Left lung (tissue), 10 donors: ENCODE measurements around the gene DPYSL3. TPM values are rescaled to one million over a fixed set of nuclear protein-coding genes. Genes with fewer than 3 reads are reported as not detected.

ENCODE experiments used
- ATAC-seq: fragments of 200-7000 bp; cut with Tn5 transposase; one replicate; pipeline ENCODE4 v1.9.1; 2020; ENCODE audit warnings: moderate library complexity
- DNase-seq, 4 donors: peaks; one replicate each; pipeline ENCODE4 v3.0.0-alpha.2; 2013 to 2020
- H3K27ac ChIP-seq, 2 donors: fragments of 200-600 bp; sonication (generic) in 1 of 2; one replicate each; pipeline versions ENCODE4 v1.5.0 to v1.8.0; 2020 to 2021
- H3K27me3 ChIP-seq, 2 donors: fragments of 200-600 bp; sonication (generic) in 1 of 2; one replicate each; pipeline versions ENCODE4 v1.5.0 to v1.8.0; 2020 to 2021
- H3K36me3 ChIP-seq, 2 donors: fragments of 200-600 bp; sonication (generic) in 1 of 2; one replicate each; pipeline versions ENCODE4 v1.5.0 to v1.8.0; 2020 to 2021
- H3K4me1 ChIP-seq, 2 donors: fragments of 200-600 bp; one replicate each; pipeline ENCODE4 v1.8.0; 2021
- H3K4me3 ChIP-seq, 2 donors: fragments of 200-600 bp; sonication (generic) in 1 of 2; one replicate each; pipeline versions ENCODE4 v1.5.0 to v1.8.0; 2020 to 2021; ENCODE audit warnings: mild to moderate bottlenecking in 1 of 2
- H3K9me3 ChIP-seq, 2 donors: fragments of 200-600 bp; sonication (generic) in 1 of 2; one replicate each; pipeline versions ENCODE4 v1.5.0 to v1.8.0; 2020 to 2021
- intact Hi-C, 2 donors: fragments of 100-400 bp; cut with DNase I; formaldehyde crosslinking; loops; one replicate each; pipeline versions ENCODE4 v1.11.2 to v1.14.2; 2022
- polyA plus RNA-seq, 6 donors: library from polyadenylated mRNA; unstranded; fragments of 120-200 nt; gene quantifications; one replicate each; pipeline ENCODE4 v1.2.1, GENCODE V29; 2013; ENCODE audit not compliant: insufficient read length in 6 of 6
- total RNA-seq, 2 donors: library from RNA; stranded (reverse); fragmentation: NEBNext Ultra II Directional; extraction: Animal tissue kit (Norgen Biotek cat#: 25700); gene quantifications; one replicate each; pipeline ENCODE4 v1.2.1, GENCODE V29; 2021
- TF ChIP-seq, protein P1 (sequence below), 2 donors: fragments of 200-600 bp; sonication (generic) in 1 of 2; IDR thresholded peaks; one replicate each; pipeline versions ENCODE4 v1.5.0 to v1.8.0; 2021; ENCODE audit warnings: antibody characterized with exemption in 2 of 2
- donor health status: DM: no; HTN: yes; CAD: no.
- donor health status: DM: no; HTN: no; CAD: no.

The DPYSL3 gene
- total and polyA plus RNA-seq, 8 donors, result 64.3 to 94.3 (median 79.0) TPM

DNA sequence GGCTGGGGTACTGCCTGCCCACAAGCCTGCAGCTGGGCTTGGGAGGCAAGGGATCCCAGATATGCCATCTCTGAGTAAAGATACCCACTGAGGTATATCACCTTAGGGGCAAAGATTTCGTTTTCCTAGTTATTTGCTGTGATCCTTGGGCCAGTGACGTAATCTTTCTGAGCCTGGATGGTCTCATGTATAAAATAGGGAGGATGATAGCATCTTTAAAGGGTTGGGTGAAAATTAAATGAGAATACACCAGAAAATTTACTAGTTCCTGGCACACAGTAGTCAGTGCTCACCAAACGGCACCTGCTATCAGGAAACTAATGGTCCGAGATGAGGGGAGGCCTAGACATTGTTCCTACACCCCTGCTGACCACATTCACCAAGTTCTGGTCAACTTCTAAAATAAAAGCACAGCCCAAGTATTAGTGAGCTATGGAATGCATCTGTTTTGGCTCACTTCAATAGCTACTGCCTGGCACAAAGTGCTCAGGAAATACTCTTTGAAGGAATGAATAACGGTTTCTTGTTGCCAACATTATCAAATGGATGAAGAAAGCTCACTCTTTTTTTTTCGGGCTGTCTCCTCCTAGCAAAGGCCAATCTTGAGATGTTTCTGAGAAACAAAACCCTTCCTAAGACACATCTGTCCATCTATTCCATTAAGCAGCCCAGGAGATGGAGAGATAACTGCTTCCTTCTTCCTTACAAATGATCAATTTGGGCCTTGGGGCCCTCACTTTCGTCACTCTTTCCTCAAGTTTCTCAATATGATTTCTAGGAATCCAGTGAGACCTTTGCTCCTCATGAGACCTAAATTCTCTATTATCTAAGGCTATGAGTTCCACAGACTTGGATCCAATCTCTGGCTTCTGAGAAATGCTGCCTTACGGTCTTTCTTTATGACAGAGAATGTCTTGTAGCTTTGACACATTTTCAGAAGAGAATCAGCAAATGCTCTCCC lies 98.2 kb downstream of the DPYSL3 start:
- Histone ChIP-seq H3K27me3 (no peaks in the 10 kb centered on the region), H3K4me1 (peaks cover 0 to 5% of the 10 kb centered on the region in 2 donors), H3K27ac (no peak overlapping the region), H3K9me3 (no peaks in the 10 kb centered on the region), H3K4me3 (no peak overlapping the region), H3K36me3 (no peaks in the 10 kb centered on the region)
- DNase-seq (no peak), ATAC-seq (no peak)
- TF ChIP-seq, protein P1, sequence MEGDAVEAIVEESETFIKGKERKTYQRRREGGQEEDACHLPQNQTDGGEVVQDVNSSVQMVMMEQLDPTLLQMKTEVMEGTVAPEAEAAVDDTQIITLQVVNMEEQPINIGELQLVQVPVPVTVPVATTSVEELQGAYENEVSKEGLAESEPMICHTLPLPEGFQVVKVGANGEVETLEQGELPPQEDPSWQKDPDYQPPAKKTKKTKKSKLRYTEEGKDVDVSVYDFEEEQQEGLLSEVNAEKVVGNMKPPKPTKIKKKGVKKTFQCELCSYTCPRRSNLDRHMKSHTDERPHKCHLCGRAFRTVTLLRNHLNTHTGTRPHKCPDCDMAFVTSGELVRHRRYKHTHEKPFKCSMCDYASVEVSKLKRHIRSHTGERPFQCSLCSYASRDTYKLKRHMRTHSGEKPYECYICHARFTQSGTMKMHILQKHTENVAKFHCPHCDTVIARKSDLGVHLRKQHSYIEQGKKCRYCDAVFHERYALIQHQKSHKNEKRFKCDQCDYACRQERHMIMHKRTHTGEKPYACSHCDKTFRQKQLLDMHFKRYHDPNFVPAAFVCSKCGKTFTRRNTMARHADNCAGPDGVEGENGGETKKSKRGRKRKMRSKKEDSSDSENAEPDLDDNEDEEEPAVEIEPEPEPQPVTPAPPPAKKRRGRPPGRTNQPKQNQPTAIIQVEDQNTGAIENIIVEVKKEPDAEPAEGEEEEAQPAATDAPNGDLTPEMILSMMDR (IDR thresholded peaks at IDR 0.05), result no peak
- intact Hi-C loops, result no loop called here

DNA sequence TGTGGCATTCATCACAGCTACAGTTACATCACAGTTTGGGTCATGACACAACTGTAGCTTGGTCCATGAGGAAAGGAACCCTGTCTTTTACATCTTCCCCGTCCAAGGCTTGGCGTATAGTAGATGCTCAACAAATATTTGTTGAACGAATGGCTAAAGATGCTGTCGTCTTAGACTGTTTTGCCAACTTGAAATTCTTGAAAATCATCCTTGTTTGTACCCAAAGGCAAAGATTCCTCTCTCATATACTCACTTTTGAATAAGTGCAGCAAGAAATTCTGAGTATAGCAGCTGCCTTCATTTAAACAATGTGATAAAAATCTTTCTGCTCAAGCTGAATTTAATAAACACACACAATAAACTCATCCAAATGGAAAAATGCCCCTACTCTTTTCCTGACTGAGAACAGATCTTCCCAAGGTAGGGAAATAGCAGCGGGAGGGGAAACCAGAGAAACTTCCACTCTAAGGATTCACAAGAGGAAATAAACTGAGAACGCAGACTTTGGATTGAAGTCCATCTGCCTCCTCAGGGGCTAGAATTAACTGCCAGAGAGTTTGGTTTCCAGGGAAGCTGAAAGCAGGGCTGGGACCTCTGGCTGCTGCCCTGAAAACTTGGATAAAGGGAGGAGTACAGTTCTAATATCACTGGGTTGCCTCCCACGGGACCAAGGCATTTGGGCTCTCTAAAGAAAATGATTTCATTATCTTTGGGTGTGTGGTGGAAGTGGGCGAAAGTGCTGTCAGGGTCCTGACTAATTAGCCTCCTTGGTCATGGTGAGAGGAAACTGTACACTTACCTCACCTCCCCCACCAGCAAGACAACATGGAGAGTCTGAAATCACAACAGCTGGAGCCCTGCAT lies 99.1 kb downstream of the DPYSL3 start:
- ATAC-seq, result peak; percentile 18
- TF ChIP-seq, protein P1 (IDR thresholded peaks at IDR 0.05), result no peak
- H3K27ac ChIP-seq, result no peak overlapping the region

DNA sequence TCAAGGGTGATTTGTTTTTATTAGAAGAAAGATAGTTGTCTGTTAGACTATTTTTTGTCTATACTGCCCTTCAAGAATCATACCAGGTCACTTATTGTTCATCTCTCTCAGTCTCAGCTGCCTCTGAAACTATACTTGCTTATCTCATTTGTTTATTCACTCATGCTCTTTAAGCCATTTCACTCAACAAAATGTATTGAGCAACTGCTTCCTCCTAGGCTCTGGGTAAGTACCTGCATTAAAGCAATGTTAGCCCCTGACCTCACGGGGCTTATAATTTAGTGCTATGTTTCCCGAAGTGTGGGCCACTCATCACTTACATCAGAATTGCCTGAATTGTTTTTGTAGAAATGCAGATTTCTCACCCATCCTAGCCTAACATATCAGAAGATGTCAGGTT lies 100.9 kb downstream of the DPYSL3 start:
- no peaks in the 10 kb centered on the region for H3K9me3 ChIP-seq
- H3K27ac ChIP-seq, result no peak overlapping the region
- TF ChIP-seq, protein P1 (IDR thresholded peaks at IDR 0.05), result no peak
- ATAC-seq, result no peak
- no peaks in the 10 kb centered on the region for H3K36me3 ChIP-seq
- H3K27me3 ChIP-seq, result no peaks in the 10 kb centered on the region
- intact Hi-C loops, result no loop called here
- DNase-seq, result no peak
- H3K4me3 ChIP-seq, result no peak overlapping the region
- peaks cover 10 to 15% of the 10 kb centered on the region in 2 donors for H3K4me1 ChIP-seq

More for the DNA sequence above, 99.1 kb downstream of the DPYSL3 start:
- H3K36me3 ChIP-seq, result no peaks in the 10 kb centered on the region
- H3K4me3 ChIP-seq, result no peak overlapping the region
- DNase-seq, result no peak
- intact Hi-C loops, result no loop called here
- H3K27me3 ChIP-seq, result no peaks in the 10 kb centered on the region
- peaks cover 0 to 3% of the 10 kb centered on the region in 2 donors for H3K4me1 ChIP-seq
- H3K9me3 ChIP-seq, result no peaks in the 10 kb centered on the region

DNA sequence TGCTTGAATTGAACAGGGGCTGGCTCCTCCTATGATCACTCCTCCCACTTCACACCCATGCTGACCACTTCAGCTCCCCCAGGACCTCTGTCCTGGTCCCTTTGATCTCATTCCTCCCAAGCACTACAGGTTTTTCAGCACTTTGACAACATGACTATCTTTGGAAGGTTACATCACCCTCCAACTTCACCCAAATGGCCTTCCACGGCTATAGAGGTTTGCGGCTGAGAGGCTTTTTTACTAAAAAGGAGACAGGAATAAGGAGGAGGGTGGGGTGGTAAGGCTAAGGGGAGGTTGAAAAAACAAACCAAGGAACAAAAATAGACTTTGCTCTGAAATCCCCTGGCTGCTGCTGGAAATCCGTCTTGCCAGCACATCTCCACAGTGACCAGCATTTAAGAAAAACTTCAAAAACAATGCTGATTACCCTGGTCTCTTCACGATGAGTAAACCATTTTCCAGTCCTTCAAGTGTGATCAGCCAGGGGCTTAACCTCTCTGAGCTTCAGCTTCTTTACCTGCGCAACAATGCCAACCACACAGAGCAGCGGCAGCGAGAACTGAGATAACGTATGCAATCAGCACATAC lies 102.7 kb downstream of the DPYSL3 start:
- no peak for ATAC-seq
- H3K4me1 ChIP-seq, result peaks cover 18 to 28% of the 10 kb centered on the region in 2 donors
- H3K36me3 ChIP-seq, result no peaks in the 10 kb centered on the region
- intact Hi-C loops, result no loop called here
- DNase-seq, result no peak
- H3K27me3 ChIP-seq, result no peaks in the 10 kb centered on the region
- TF ChIP-seq, protein P1 (IDR thresholded peaks at IDR 0.05), result no peak
- H3K27ac ChIP-seq, result no peak overlapping the region
- H3K4me3 ChIP-seq, result no peak overlapping the region
- no peaks in the 10 kb centered on the region for H3K9me3 ChIP-seq
